Erythroblast (primary cell): ENCODE measurements around the gene PITX1.

ENCODE experiments used
- DNase-seq, 2 experiments: peaks; one replicate each; lab custom pipeline; 2025; lab: John Stamatoyannopoulos, UW
- GATA1 ChIP-seq: IDR thresholded peaks from 2 replicates; pipeline ENCODE4 v1.6.1; 2011; ENCODE audit warnings: low read depth, mild to moderate bottlenecking, control low read depth, low read length, moderate library complexity
- POLR2A ChIP-seq: IDR thresholded peaks from 2 replicates; pipeline ENCODE4 v1.6.1; 2011; ENCODE audit warnings: mild to moderate bottlenecking, low read length

PITX1 gene

GRCh38 chr5:135034236-135034962 lies 371 bp upstream of the PITX1 start:
- DNase-seq, result peak; percentile 39 to 67
- TF ChIP-seq GATA1 (no peak), POLR2A (no peak)

GRCh38 chr5:135032999-135033861 lies 798 bp downstream of the PITX1 start:
- TF ChIP-seq GATA1, result no peak
- TF ChIP-seq POLR2A, result no peak
- DNase-seq, result peak; percentile 35 to 37

GRCh38 chr5:135032695-135032998 lies 1.4 kb downstream of the PITX1 start:
- peak in 1 of 2 experiments; percentile 37 for DNase-seq
- TF ChIP-seq POLR2A (no peak), GATA1 (no peak)

GRCh38 chr5:135031813-135032694 lies 2.0 kb downstream of the PITX1 start:
- peak in 1 of 2 experiments; percentile 26 for DNase-seq
- no peak for TF ChIP-seq GATA1
- no peak for TF ChIP-seq POLR2A

- no peak for TF ChIP-seq POLR2A
- TF ChIP-seq GATA1, result no peak
- peak; percentile 15 to 28 for DNase-seq
Observed at GRCh38 chr5:135030956-135031812, 2.8 kb downstream of the PITX1 start.

- DNase-seq, result peak in 1 of 2 experiments; percentile 28
- TF ChIP-seq GATA1 (no peak), POLR2A (no peak)
Observed at GRCh38 chr5:135030123-135030955, 3.7 kb downstream of the PITX1 start.

- TF ChIP-seq GATA1 (no peak), POLR2A (no peak)
- peak in 1 of 2 experiments; percentile 18 for DNase-seq
Observed at GRCh38 chr5:135029477-135030122, 4.4 kb downstream of the PITX1 start.

- DNase-seq, result peak; percentile 24 to 43
- no peak for TF ChIP-seq POLR2A
- no peak for TF ChIP-seq GATA1
Observed at GRCh38 chr5:135028791-135029476, 5.1 kb downstream of the PITX1 start.

- TF ChIP-seq GATA1 (no peak), POLR2A (no peak)
- no peak for DNase-seq
Observed at GRCh38 chr5:135027697-135028615, 6.1 kb downstream of the PITX1 start.

- no peak for DNase-seq
- TF ChIP-seq POLR2A, result no peak
- TF ChIP-seq GATA1, result no peak
Observed at GRCh38 chr5:135027266-135027696, 6.7 kb downstream of the PITX1 start.
